LNCaP clone FGC (cell line): ENCODE data around the gene ITGB4.

Experiments
- DNase-seq: peaks from one replicate; pipeline ENCODE4 v3.0.0-alpha.2; 2011; ENCODE audit warnings: low read depth
- H3K4me3 ChIP-seq: 2 replicates; pipeline ENCODE4 v1.5.1; 2011; ENCODE audit warnings: mild to moderate bottlenecking, low read depth, low read length, control low read depth
- CTCF ChIP-seq: IDR thresholded peaks from 2 replicates; pipeline ENCODE4 v1.5.1; 2012; ENCODE audit warnings: mild to moderate bottlenecking; ENCODE audit not compliant: control insufficient read depth, insufficient read depth; ENCODE audit errors: extremely low read depth

ITGB4 gene

GRCh38 chr17:75729351-75729750 is 8.1 kb downstream of the ITGB4 start:
- H3K4me3 ChIP-seq: no peak overlapping the region
- DNase-seq: no peak
- no peak for TF ChIP-seq CTCF

GRCh38 chr17:75730065-75730464 is 8.8 kb downstream of the ITGB4 start:
- TF ChIP-seq CTCF: no peak
- DNase-seq: no peak
- H3K4me3 ChIP-seq: no peak overlapping the region

GRCh38 chr17:75731086-75731715 is 9.9 kb downstream of the ITGB4 start:
- H3K4me3 ChIP-seq: no peak overlapping the region
- DNase-seq: no peak
- TF ChIP-seq CTCF: no peak

GRCh38 chr17:75731716-75732498 is 10.6 kb downstream of the ITGB4 start:
- TF ChIP-seq CTCF: no peak
- no peak overlapping the region for H3K4me3 ChIP-seq
- DNase-seq: no peak

- no peak for DNase-seq
- no peak for TF ChIP-seq CTCF
- no peak overlapping the region for H3K4me3 ChIP-seq
Observed at GRCh38 chr17:75733471-75733870, 12.2 kb downstream of the ITGB4 start.

- no peak overlapping the region for H3K4me3 ChIP-seq
- DNase-seq: no peak
- TF ChIP-seq CTCF: no peak
Observed at GRCh38 chr17:75734674-75735294, 13.5 kb downstream of the ITGB4 start.
